GM12891 (cell line): ENCODE results near the gene PDZD7.

Experiments
- PAX5 ChIP-seq: IDR thresholded peaks from 2 replicates; pipeline ENCODE4 v1.6.1; 2011; ENCODE audit warnings: low read length, moderate library complexity, mild to moderate bottlenecking; ENCODE audit not compliant: insufficient read depth, severe bottlenecking
- POLR2A ChIP-seq: IDR thresholded peaks from 2 replicates; pipeline ENCODE4 v1.6.1; 2011; ENCODE audit warnings: low read depth, low read length, control low read depth
- POLR2AphosphoS5 ChIP-seq: IDR thresholded peaks from 2 replicates; pipeline ENCODE4 v1.6.1; 2011; ENCODE audit warnings: low read depth, low read length, control low read depth
- POU2F2 ChIP-seq: IDR thresholded peaks from 2 replicates; pipeline ENCODE4 v1.6.1; 2011; ENCODE audit warnings: low read depth, mild to moderate bottlenecking, control low read depth, low read length, moderate library complexity
- SPI1 ChIP-seq: IDR thresholded peaks from 2 replicates; pipeline ENCODE4 v1.6.1; 2011; ENCODE audit warnings: low read depth, low read length, control low read depth
- TAF1 ChIP-seq: IDR thresholded peaks from 2 replicates; pipeline ENCODE4 v1.6.1; 2011; ENCODE audit warnings: low read depth, low read length, control low read depth

GRCh38 chr10:100986623-100986951, 44.3 kb downstream of the PDZD7 start:
- TF ChIP-seq POLR2A, result no peak
- TF ChIP-seq POLR2AphosphoS5, result no peak
- no peak for TF ChIP-seq SPI1
- no peak for TF ChIP-seq TAF1
- TF ChIP-seq PAX5, result no peak
- TF ChIP-seq POU2F2, result no peak
